Caco-2 (cell line): ENCODE data around the gene TP53BP2. TPM values are rescaled to one million over a fixed set of nuclear protein-coding genes. Genes with fewer than 3 reads are reported as not detected.
A peak's percentile ranks its signal among the peaks of the same experiment; 100 is the strongest.
"Not testable (repeated sequence)": the region's sequence is repeated elsewhere in the genome, so short reads cannot be mapped to it uniquely, and the experiment has no call there.

Source experiments
- BruUV-seq: library from RNA; stranded (reverse); fragments of 400-500 nt; replicated peaks from 2 replicates; lab custom pipeline; 2021; lab: Mats Ljungman, UMichigan
- CTCF ChIA-PET: fragments of 300-600 bp; sonication (Branson Sonifier 250); formaldehyde crosslinking; loops from one replicate; lab custom pipeline; 2022; ENCODE audit warnings: antibody characterized with exemption; lab: Charles Lee
- POLR2A ChIA-PET: fragments of 300-600 bp; sonication (Branson Sonifier 250); formaldehyde crosslinking; loops from one replicate; lab custom pipeline; 2022; ENCODE audit warnings: antibody characterized with exemption; lab: Charles Lee
- DNase-seq, 2 experiments: peaks; one replicate each; pipeline versions ENCODE4 v3.0.0 to v3.0.0-alpha.2; 2020 to 2022
- H3K27me3 ChIP-seq: replicated peaks from 2 replicates; pipeline ENCODE4 v1.6.0; 2011; ENCODE audit warnings: low read length; ENCODE audit not compliant: control insufficient read depth, insufficient read depth
- H3K36me3 ChIP-seq: 2 replicates; pipeline ENCODE4 v1.5.1; 2011; ENCODE audit warnings: low read length; ENCODE audit not compliant: control insufficient read depth, insufficient read depth
- H3K4me1 ChIP-seq: fragments of 250-450 bp; sonication (Bioruptor Pico); 2 replicates; pipeline ENCODE4 v1.5.1; 2020; ENCODE audit warnings: mild to moderate bottlenecking
- H3K4me3 ChIP-seq: 2 replicates; pipeline ENCODE4 v1.5.1; 2011; ENCODE audit warnings: low read depth, mild to moderate bottlenecking, control low read depth, low read length
- H3K9me3 ChIP-seq: fragments of 250-450 bp; sonication (Bioruptor Pico); 2 replicates; pipeline ENCODE4 v1.5.1; 2020; ENCODE audit warnings: mild to moderate bottlenecking, moderate library complexity
- H3K27ac Mint-ChIP-seq: one replicate; pipeline ENCODE4 v1.8.0; 2022; ENCODE audit warnings: mixed read lengths; ENCODE audit not compliant: unreplicated experiment
- H3K27me3 Mint-ChIP-seq: one replicate; pipeline ENCODE4 v1.8.0; 2022; ENCODE audit warnings: mixed read lengths; ENCODE audit not compliant: insufficient read depth, unreplicated experiment
- H3K36me3 Mint-ChIP-seq: one replicate; pipeline ENCODE4 v1.8.0; 2022; ENCODE audit warnings: mild to moderate bottlenecking, mixed read lengths; ENCODE audit not compliant: insufficient read depth, unreplicated experiment
- H3K4me1 Mint-ChIP-seq: one replicate; pipeline ENCODE4 v1.8.0; 2022; ENCODE audit warnings: low read depth, mixed read lengths; ENCODE audit not compliant: unreplicated experiment
- H3K4me3 Mint-ChIP-seq: one replicate; pipeline ENCODE4 v1.8.0; 2022; ENCODE audit warnings: mild to moderate bottlenecking, moderate library complexity, mixed read lengths; ENCODE audit not compliant: unreplicated experiment
- H3K9me3 Mint-ChIP-seq: one replicate; pipeline ENCODE4 v1.8.0; 2022; ENCODE audit warnings: mixed read lengths; ENCODE audit not compliant: unreplicated experiment
- CTCF ChIP-seq, 2 experiments: fragments of 200-600 bp in 1 of 2; IDR thresholded peaks; 1 replicate in 1 of 2; 2 replicates in 1 of 2; pipeline versions ENCODE4 v1.5.1 to v1.8.0; 2011 to 2022; ENCODE audit warnings: antibody characterized with exemption in 1 of 2, control low read depth in 1 of 2, inconsistent platforms in 1 of 2, low read depth in 1 of 2, low read length in 1 of 2, mild to moderate bottlenecking in 1 of 2, moderate library complexity in 1 of 2; ENCODE audit not compliant: insufficient read depth in 1 of 2, severe bottlenecking in 1 of 2, unreplicated experiment in 1 of 2
- intact Hi-C: fragments of 100-400 bp; cut with micrococcal nuclease; formaldehyde crosslinking; loops from one replicate; pipeline ENCODE4 v1.10.0; 2022; ENCODE audit not compliant: unreplicated experiment
- total RNA-seq: library from RNA; stranded (reverse); gene quantifications from 2 replicates; pipeline ENCODE4 v1.2.3, GENCODE V29; 2022

The TP53BP2 gene
- total RNA-seq, 1 experiment from 2014 or later = 49.6 TPM

- ChIA-PET POLR2A (no interaction called here), CTCF (no interaction called here)
- H3K36me3 ChIP-seq = peaks cover 7% of the 10 kb centered on the region; the same call in 1 of the 2 replicates
- H3K4me1 ChIP-seq = peaks cover 11% of the 10 kb centered on the region
- DNase-seq = no peak
- no peak overlapping the region for H3K4me3 ChIP-seq
- no TSS peak for BruUV-seq
- H3K27me3 ChIP-seq = no peaks in the 10 kb centered on the region
- Mint-ChIP-seq H3K9me3 (no peaks in the 10 kb centered on the region), H3K27me3 (no peaks in the 10 kb centered on the region), H3K36me3 (peaks cover 77% of the 10 kb centered on the region), H3K27ac (no peak overlapping the region), H3K4me3 (no peak overlapping the region), H3K4me1 (peaks cover 21% of the 10 kb centered on the region)
- TF ChIP-seq CTCF (IDR thresholded peaks at IDR 0.05; ENCODE audit: insufficient read depth in 1 of 2, low read depth in 1 of 2, low read length in 1 of 2, severe bottlenecking in 1 of 2, unreplicated experiment in 1 of 2) = no peak
- H3K9me3 ChIP-seq = no peaks in the 10 kb centered on the region
- intact Hi-C loops = no loop called here
Measured at GRCh38 chr1:223745731-223746130, 100.0 kb downstream of the TP53BP2 start.

GRCh38 chr1:223742856-223743517 is 102.8 kb downstream of the TP53BP2 start:
- POLR2A ChIA-PET = no interaction called here
- Histone ChIP-seq H3K4me3 (no peak overlapping the region), H3K27me3 (no peaks in the 10 kb centered on the region), H3K4me1 (peaks cover 38% of the 10 kb centered on the region), H3K36me3 (peaks cover 8% of the 10 kb centered on the region; the same call in 1 of the 2 replicates), H3K9me3 (no peaks in the 10 kb centered on the region)
- Mint-ChIP-seq H3K27ac (peak overlapping the region; percentile 25), H3K27me3 (no peaks in the 10 kb centered on the region), H3K4me1 (peaks cover 24% of the 10 kb centered on the region), H3K36me3 (peaks cover 78% of the 10 kb centered on the region), H3K9me3 (no peaks in the 10 kb centered on the region), H3K4me3 (no peak overlapping the region)
- no TSS peak for BruUV-seq
- TF ChIP-seq CTCF (IDR thresholded peaks at IDR 0.05; ENCODE audit: insufficient read depth in 1 of 2, low read depth in 1 of 2, low read length in 1 of 2, severe bottlenecking in 1 of 2, unreplicated experiment in 1 of 2) = no peak
- CTCF ChIA-PET = no interaction called here
- intact Hi-C loops = no loop called here
- DNase-seq = no peak

GRCh38 chr1:223741861-223742260 is 103.9 kb downstream of the TP53BP2 start:
- CTCF ChIA-PET = interaction anchor here (2.0 kb wide), 1 partner anchor 43 kb away, joined by 4 read pairs; no protein-coding TSS in a partner anchor
- Mint-ChIP-seq H3K9me3 (no peaks in the 10 kb centered on the region), H3K4me3 (no peak overlapping the region), H3K36me3 (peaks cover 70% of the 10 kb centered on the region), H3K27ac (peak overlapping the region; percentile 95), H3K27me3 (no peaks in the 10 kb centered on the region), H3K4me1 (peaks cover 30% of the 10 kb centered on the region)
- H3K36me3 ChIP-seq = peaks cover 8% of the 10 kb centered on the region; the same call in 1 of the 2 replicates
- H3K27me3 ChIP-seq = no peaks in the 10 kb centered on the region
- TF ChIP-seq CTCF (IDR thresholded peaks at IDR 0.05; ENCODE audit: insufficient read depth in 1 of 2, low read depth in 1 of 2, low read length in 1 of 2, severe bottlenecking in 1 of 2, unreplicated experiment in 1 of 2) = no peak
- no peak overlapping the region for H3K4me3 ChIP-seq
- DNase-seq = no peak
- no TSS peak for BruUV-seq
- intact Hi-C loops = no loop called here
- peaks cover 47% of the 10 kb centered on the region for H3K4me1 ChIP-seq
- POLR2A ChIA-PET = no interaction called here
- no peaks in the 10 kb centered on the region for H3K9me3 ChIP-seq

- POLR2A ChIA-PET, intact Hi-C loops, BruUV-seq, CTCF ChIA-PET, DNase-seq, H3K36me3 ChIP-seq, H3K27me3 Mint-ChIP-seq, H3K9me3 ChIP-seq, H3K4me3 Mint-ChIP-seq, H3K4me3 ChIP-seq, H3K9me3 Mint-ChIP-seq, H3K27me3 ChIP-seq: not testable (repeated sequence)
- H3K4me1 Mint-ChIP-seq = peaks cover 30% of the 10 kb centered on the region
- peaks cover 60% of the 10 kb centered on the region for H3K36me3 Mint-ChIP-seq
- peaks cover 53% of the 10 kb centered on the region for H3K4me1 ChIP-seq
- peak overlapping the region; percentile 95 for H3K27ac Mint-ChIP-seq
Measured at GRCh38 chr1:223740038-223740736, 105.6 kb downstream of the TP53BP2 start.
